Ishikawa (cell line): ENCODE data around the gene ATP2B2.
A peak's percentile ranks its signal among the peaks of the same experiment; 100 is the strongest.

Experiments
- CEBPB ChIP-seq: IDR thresholded peaks from 2 replicates; pipeline ENCODE4 v1.6.1; 2012
- CREB1 ChIP-seq: IDR thresholded peaks from 2 replicates; pipeline ENCODE4 v1.6.1; 2012; ENCODE audit warnings: low read depth
- EGR1 ChIP-seq: IDR thresholded peaks from 2 replicates; pipeline ENCODE4 v1.6.1; 2012
- EP300 ChIP-seq: IDR thresholded peaks from 2 replicates; pipeline ENCODE4 v1.6.1; 2012; ENCODE audit warnings: borderline replicate concordance
- NFIC ChIP-seq: IDR thresholded peaks from 2 replicates; pipeline ENCODE4 v1.6.1; 2012
- RAD21 ChIP-seq: IDR thresholded peaks from 2 replicates; pipeline ENCODE4 v1.6.1; 2012; ENCODE audit warnings: low read depth
- REST ChIP-seq: IDR thresholded peaks from 2 replicates; pipeline ENCODE4 v1.6.1; 2012; ENCODE audit warnings: low read depth, mild to moderate bottlenecking
- TAF1 ChIP-seq: IDR thresholded peaks from 2 replicates; pipeline ENCODE4 v1.6.1; 2012; ENCODE audit warnings: low read depth, mild to moderate bottlenecking
- TCF12 ChIP-seq: IDR thresholded peaks from 2 replicates; pipeline ENCODE4 v1.6.1; 2012; ENCODE audit warnings: low read depth
- USF1 ChIP-seq: IDR thresholded peaks from 2 replicates; pipeline ENCODE4 v1.6.1; 2012
- YY1 ChIP-seq: IDR thresholded peaks from 2 replicates; pipeline ENCODE4 v1.6.1; 2012; ENCODE audit warnings: low read depth
- ZBTB7A ChIP-seq: IDR thresholded peaks from 2 replicates; pipeline ENCODE4 v1.6.1; 2012; ENCODE audit warnings: low read depth

GRCh38 chr3:10344147-10344943 lies 161.0 kb downstream of the ATP2B2 start:
- TF ChIP-seq CREB1 (no peak), TAF1 (no peak), TCF12 (no peak), YY1 (no peak), EGR1 (no peak), NFIC (no peak), CEBPB (no peak), RAD21 (peak; percentile 82), REST (no peak), USF1 (no peak), ZBTB7A (no peak), EP300 (no peak)
